ENCODE measurements around the gene CMTM2.
"Not testable (repeated sequence)": the region's sequence is repeated elsewhere in the genome, so short reads cannot be mapped to it uniquely, and the experiment has no call there.

The CMTM2 gene

GRCh38 chr16:66594739-66595138, 15.5 kb downstream of the CMTM2 start:
- Histone ChIP-seq H3K9me3 (ENCODE audit: control insufficient read depth, low read length) (no peaks in the 10 kb centered on the region), H3K4me1 (ENCODE audit: control insufficient read depth, insufficient read depth, low read length, poor library complexity, severe bottlenecking) (peaks cover 6% of the 10 kb centered on the region), H3K27me3 (replicated peaks; ENCODE audit: control insufficient read depth, insufficient read depth, low read length, poor library complexity, severe bottlenecking) (no peaks in the 10 kb centered on the region), H3K27ac (ENCODE audit: insufficient read depth, low read length, poor library complexity, severe bottlenecking) (no peak overlapping the region), H3K36me3 (ENCODE audit: control insufficient read depth, insufficient read depth, low read length) (no peaks in the 10 kb centered on the region), H3K4me3 (ENCODE audit: insufficient read depth, low read depth, low read length, poor library complexity, severe bottlenecking) (no peak overlapping the region)
- DNase-seq: no peak

GRCh38 chr16:66596559-66596958, 17.3 kb downstream of the CMTM2 start:
- H3K4me1 ChIP-seq (ENCODE audit: control insufficient read depth, insufficient read depth, low read length, poor library complexity, severe bottlenecking); H3K27me3 ChIP-seq (replicated peaks; ENCODE audit: control insufficient read depth, insufficient read depth, low read length, poor library complexity, severe bottlenecking); H3K27ac ChIP-seq (ENCODE audit: insufficient read depth, low read length, poor library complexity, severe bottlenecking); H3K4me3 ChIP-seq (ENCODE audit: insufficient read depth, low read depth, low read length, poor library complexity, severe bottlenecking); H3K36me3 ChIP-seq (ENCODE audit: control insufficient read depth, insufficient read depth, low read length); H3K9me3 ChIP-seq (ENCODE audit: control insufficient read depth, low read length); DNase-seq: not testable (repeated sequence)

- peaks cover 3% of the 10 kb centered on the region for H3K4me1 ChIP-seq (ENCODE audit: control insufficient read depth, insufficient read depth, low read length, poor library complexity, severe bottlenecking)
- H3K27ac ChIP-seq (ENCODE audit: insufficient read depth, low read length, poor library complexity, severe bottlenecking): no peak overlapping the region
- DNase-seq: no peak
- no peak overlapping the region for H3K4me3 ChIP-seq (ENCODE audit: insufficient read depth, low read depth, low read length, poor library complexity, severe bottlenecking)
- H3K36me3 ChIP-seq (ENCODE audit: control insufficient read depth, insufficient read depth, low read length): no peaks in the 10 kb centered on the region
- no peaks in the 10 kb centered on the region for H3K27me3 ChIP-seq (replicated peaks; ENCODE audit: control insufficient read depth, insufficient read depth, low read length, poor library complexity, severe bottlenecking)
- no peaks in the 10 kb centered on the region for H3K9me3 ChIP-seq (ENCODE audit: control insufficient read depth, low read length)
Observed at GRCh38 chr16:66596986-66597848, 18.0 kb downstream of the CMTM2 start.

- Histone ChIP-seq H3K27ac (ENCODE audit: insufficient read depth, low read length, poor library complexity, severe bottlenecking) (no peak overlapping the region), H3K4me3 (ENCODE audit: insufficient read depth, low read depth, low read length, poor library complexity, severe bottlenecking) (no peak overlapping the region), H3K9me3 (ENCODE audit: control insufficient read depth, low read length) (no peaks in the 10 kb centered on the region), H3K27me3 (replicated peaks; ENCODE audit: control insufficient read depth, insufficient read depth, low read length, poor library complexity, severe bottlenecking) (no peaks in the 10 kb centered on the region), H3K36me3 (ENCODE audit: control insufficient read depth, insufficient read depth, low read length) (no peaks in the 10 kb centered on the region), H3K4me1 (ENCODE audit: control insufficient read depth, insufficient read depth, low read length, poor library complexity, severe bottlenecking) (peaks cover 3% of the 10 kb centered on the region)
- DNase-seq: no peak
Observed at GRCh38 chr16:66598111-66598510, 18.8 kb downstream of the CMTM2 start.

GRCh38 chr16:66599726-66600125, 20.5 kb downstream of the CMTM2 start:
- Histone ChIP-seq H3K4me3 (ENCODE audit: insufficient read depth, low read depth, low read length, poor library complexity, severe bottlenecking) (no peak overlapping the region), H3K4me1 (ENCODE audit: control insufficient read depth, insufficient read depth, low read length, poor library complexity, severe bottlenecking) (peaks cover 3% of the 10 kb centered on the region), H3K36me3 (ENCODE audit: control insufficient read depth, insufficient read depth, low read length) (no peaks in the 10 kb centered on the region), H3K27ac (ENCODE audit: insufficient read depth, low read length, poor library complexity, severe bottlenecking) (no peak overlapping the region), H3K27me3 (replicated peaks; ENCODE audit: control insufficient read depth, insufficient read depth, low read length, poor library complexity, severe bottlenecking) (no peaks in the 10 kb centered on the region), H3K9me3 (ENCODE audit: control insufficient read depth, low read length) (no peaks in the 10 kb centered on the region)
- no peak for DNase-seq

GRCh38 chr16:66600477-66600876, 21.2 kb downstream of the CMTM2 start:
- no peaks in the 10 kb centered on the region for H3K9me3 ChIP-seq (ENCODE audit: control insufficient read depth, low read length)
- H3K36me3 ChIP-seq (ENCODE audit: control insufficient read depth, insufficient read depth, low read length): no peaks in the 10 kb centered on the region
- H3K27me3 ChIP-seq (replicated peaks; ENCODE audit: control insufficient read depth, insufficient read depth, low read length, poor library complexity, severe bottlenecking): no peaks in the 10 kb centered on the region
- no peak overlapping the region for H3K27ac ChIP-seq (ENCODE audit: insufficient read depth, low read length, poor library complexity, severe bottlenecking)
- no peak overlapping the region for H3K4me3 ChIP-seq (ENCODE audit: insufficient read depth, low read depth, low read length, poor library complexity, severe bottlenecking)
- DNase-seq: no peak
- H3K4me1 ChIP-seq (ENCODE audit: control insufficient read depth, insufficient read depth, low read length, poor library complexity, severe bottlenecking): peaks cover 4% of the 10 kb centered on the region

- no peak overlapping the region for H3K27ac ChIP-seq (ENCODE audit: insufficient read depth, low read length, poor library complexity, severe bottlenecking)
- peaks cover 14% of the 10 kb centered on the region for H3K4me1 ChIP-seq (ENCODE audit: control insufficient read depth, insufficient read depth, low read length, poor library complexity, severe bottlenecking)
- no peak for DNase-seq
- H3K9me3 ChIP-seq (ENCODE audit: control insufficient read depth, low read length): no peaks in the 10 kb centered on the region
- no peaks in the 10 kb centered on the region for H3K36me3 ChIP-seq (ENCODE audit: control insufficient read depth, insufficient read depth, low read length)
- no peak overlapping the region for H3K4me3 ChIP-seq (ENCODE audit: insufficient read depth, low read depth, low read length, poor library complexity, severe bottlenecking)
- H3K27me3 ChIP-seq (replicated peaks; ENCODE audit: control insufficient read depth, insufficient read depth, low read length, poor library complexity, severe bottlenecking): no peaks in the 10 kb centered on the region
Observed at GRCh38 chr16:66601471-66601870, 22.2 kb downstream of the CMTM2 start.

GRCh38 chr16:66603537-66604375, 24.5 kb downstream of the CMTM2 start:
- peak; percentile 65 to 67 (median 65) for DNase-seq

GRCh38 chr16:66604376-66605176, 25.3 kb downstream of the CMTM2 start, which contains the start of gene CMTM3:
TSS of gene CMTM3 (plus strand) at chr16:66604704. CDS start at chr16:66604806, 102 bp downstream.
- Histone ChIP-seq H3K27ac (ENCODE audit: insufficient read depth, low read length, poor library complexity, severe bottlenecking) (peak within 1 kb of the TSS; percentile 79), H3K27me3 (replicated peaks; ENCODE audit: control insufficient read depth, insufficient read depth, low read length, poor library complexity, severe bottlenecking) (no peaks in the 10 kb centered on the region), H3K36me3 (ENCODE audit: control insufficient read depth, insufficient read depth, low read length) (peaks cover 8% of the 10 kb centered on the region), H3K4me3 (ENCODE audit: insufficient read depth, low read depth, low read length, poor library complexity, severe bottlenecking) (peak within 1 kb of the TSS; percentile 85), H3K4me1 (ENCODE audit: control insufficient read depth, insufficient read depth, low read length, poor library complexity, severe bottlenecking) (peaks cover 20% of the 10 kb centered on the region), H3K9me3 (ENCODE audit: control insufficient read depth, low read length) (no peaks in the 10 kb centered on the region)
- DNase-seq: peak; percentile 32 to 56 (median 46)

More at GRCh38 chr16:66603537-66604375, 24.5 kb downstream of the CMTM2 start:
- peaks cover 20% of the 10 kb centered on the region for H3K4me1 ChIP-seq (ENCODE audit: control insufficient read depth, insufficient read depth, low read length, poor library complexity, severe bottlenecking)
- H3K9me3 ChIP-seq (ENCODE audit: control insufficient read depth, low read length): no peaks in the 10 kb centered on the region
- H3K4me3 ChIP-seq (ENCODE audit: insufficient read depth, low read depth, low read length, poor library complexity, severe bottlenecking): peak overlapping the region; percentile 85
- peak overlapping the region; percentile 79 for H3K27ac ChIP-seq (ENCODE audit: insufficient read depth, low read length, poor library complexity, severe bottlenecking)
- no peaks in the 10 kb centered on the region for H3K27me3 ChIP-seq (replicated peaks; ENCODE audit: control insufficient read depth, insufficient read depth, low read length, poor library complexity, severe bottlenecking)
- no peaks in the 10 kb centered on the region for H3K36me3 ChIP-seq (ENCODE audit: control insufficient read depth, insufficient read depth, low read length)
